Keratinocyte (primary cell): ENCODE measurements around the gene SOX18. TPM values are rescaled to one million over a fixed set of nuclear protein-coding genes. Genes with fewer than 3 reads are reported as not detected.
A peak's percentile ranks its signal among the peaks of the same experiment; 100 is the strongest.

ENCODE experiments used
- DNase-seq: peaks from one replicate; pipeline ENCODE4 v3.0.0-alpha.2; 2011; ENCODE audit warnings: low read depth, missing footprints, low spot score
- FAIRE-seq: peaks from 2 replicates; lab custom pipeline; 2011; peaks lifted over from hg19 to GRCh38; lab: Jason Lieb, UNC
- H2AFZ ChIP-seq: 2 replicates; pipeline ENCODE4 v1.6.0; 2012; ENCODE audit warnings: low read length, control low read depth, inconsistent platforms; ENCODE audit not compliant: control insufficient read depth
- H3K27ac ChIP-seq: 2 replicates; pipeline ENCODE4 v1.5.1; 2011; ENCODE audit warnings: low read length; ENCODE audit not compliant: control insufficient read depth, insufficient read depth
- H3K27me3 ChIP-seq: 3 replicates; pipeline ENCODE4 v1.6.0; 2011; ENCODE audit warnings: low read length; ENCODE audit not compliant: control insufficient read depth, insufficient read depth; ENCODE audit errors: extremely low read depth
- H3K36me3 ChIP-seq, 2 experiments: 2 replicates in 1 of 2; 3 replicates in 1 of 2; pipeline ENCODE4 v1.5.1; 2011; ENCODE audit warnings: low read length in 2 of 2, mild to moderate bottlenecking in 1 of 2; ENCODE audit not compliant: control insufficient read depth in 2 of 2, insufficient read depth in 2 of 2; ENCODE audit errors: extremely low read depth in 1 of 2
- H3K4me1 ChIP-seq: 3 replicates; pipeline ENCODE4 v1.5.1; 2011; ENCODE audit warnings: low read length; ENCODE audit not compliant: control insufficient read depth, insufficient read depth; ENCODE audit errors: extremely low read depth
- H3K4me2 ChIP-seq: 3 replicates; pipeline ENCODE4 v1.6.0; 2011; ENCODE audit warnings: low read depth, low read length; ENCODE audit not compliant: control insufficient read depth, insufficient read depth; ENCODE audit errors: extremely low read depth
- H3K4me3 ChIP-seq, 3 experiments: fragments of 200-600 bp in 1 of 3; sonication (generic) in 1 of 3; 2 replicates in 2 of 3; 3 replicates in 1 of 3; pipeline ENCODE4 v1.5.1; 2011 to 2016; ENCODE audit warnings: low read length in 3 of 3, mild to moderate bottlenecking in 3 of 3, control low read depth in 2 of 3, inconsistent platforms in 1 of 3, low read depth in 1 of 3, mixed read lengths in 1 of 3, mixed run types in 1 of 3, moderate library complexity in 1 of 3; ENCODE audit not compliant: control insufficient read depth in 2 of 3, insufficient read depth in 2 of 3; ENCODE audit errors: extremely low read depth in 1 of 3
- H3K79me2 ChIP-seq: 2 replicates; pipeline ENCODE4 v1.6.0; 2012; ENCODE audit warnings: low read length; ENCODE audit not compliant: control insufficient read depth, insufficient read depth
- H3K9ac ChIP-seq: 3 replicates; pipeline ENCODE4 v1.6.0; 2011; ENCODE audit warnings: low read length; ENCODE audit not compliant: control insufficient read depth, insufficient read depth; ENCODE audit errors: extremely low read depth
- H3K9me1 ChIP-seq: 3 replicates; pipeline ENCODE4 v1.6.0; 2011; ENCODE audit warnings: low read length; ENCODE audit not compliant: control insufficient read depth, insufficient read depth; ENCODE audit errors: extremely low read depth
- H3K9me3 ChIP-seq: 2 replicates; pipeline ENCODE4 v1.5.1; 2012; ENCODE audit warnings: low read depth, low read length; ENCODE audit not compliant: control insufficient read depth
- H4K20me1 ChIP-seq: 3 replicates; pipeline ENCODE4 v1.6.0; 2011; ENCODE audit warnings: low read length; ENCODE audit not compliant: control insufficient read depth, insufficient read depth; ENCODE audit errors: extremely low read depth
- EZH2 ChIP-seq: IDR thresholded peaks from one replicate; pipeline ENCODE4 v1.6.1; 2012; ENCODE audit warnings: inconsistent platforms, mild to moderate bottlenecking, low read length, moderate library complexity
- dilution Hi-C: fragments of 300-500 bp; cut with MboI; formaldehyde crosslinking; loops from one replicate; pipeline ENCODE4 v1.7.0; 2020; ENCODE audit warnings: low sequenced_read_pairs; ENCODE audit not compliant: extremely low pct_ligation_motif_present
- polyA plus RNA-seq, 5 experiments: library from polyadenylated mRNA; depleted of rRNA in 3 of 5; stranded (reverse) in 3 of 5; stranded (forward) in 1 of 5; unstranded in 1 of 5; fragments of >200 nt; gene quantifications; 1 replicate in 1 of 5; 2 replicates in 3 of 5; 3 replicates in 1 of 5; pipeline versions ENCODE4 v1.2.1 to v1.2.3, GENCODE V29; 2011 to 2012; ENCODE audit warnings: missing spikeins in 2 of 5, low read depth in 1 of 5, low replicate concordance in 1 of 5
- TF ChIP-seq, protein P1 (sequence below), 3 experiments: IDR thresholded peaks in 1 of 3; conservative IDR thresholded peaks in 1 of 3; optimal IDR thresholded peaks in 1 of 3; 2 replicates in 2 of 3; 3 replicates in 1 of 3; pipeline versions ENCODE3 to v1.5.1; 2011; ENCODE audit warnings: low read length in 3 of 3, mild to moderate bottlenecking in 3 of 3, moderate library complexity in 2 of 3, control low read depth in 1 of 3, inconsistent platforms in 1 of 3; ENCODE audit not compliant: insufficient read depth in 2 of 3; ENCODE audit errors: extremely low read depth in 1 of 3

SOX18 gene
- polyA plus RNA-seq, 1 donor (not counting 4 experiments of a cell fraction or from before 2014, with no cell fraction given), result not detected

DNA sequence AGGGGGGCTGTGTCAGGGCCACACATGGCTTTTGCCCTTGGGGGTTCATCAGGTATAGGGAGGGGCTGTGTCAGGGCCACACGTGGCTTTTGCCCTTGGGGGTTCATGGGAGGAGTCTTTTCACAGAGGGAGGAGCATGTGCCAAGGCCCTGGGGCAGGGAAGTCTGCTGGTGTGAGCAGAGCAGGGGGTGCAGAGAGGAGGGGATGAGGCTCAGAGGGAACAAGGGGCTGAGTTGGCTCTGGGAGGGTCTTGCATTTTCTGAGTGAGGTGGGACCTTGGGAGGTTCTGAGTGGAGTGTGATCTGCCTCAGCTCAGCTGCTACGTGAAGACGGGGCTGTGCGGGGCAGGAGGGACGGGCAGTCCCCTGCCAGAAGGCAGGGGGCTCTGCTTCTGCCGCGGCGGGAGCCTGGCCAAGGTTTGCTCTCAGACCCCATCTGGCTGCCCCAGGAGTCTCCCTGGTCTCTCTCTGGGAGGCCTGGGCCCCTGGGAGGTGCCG is 6.0 kb upstream of the SOX18 start:
- Histone ChIP-seq H4K20me1 (peaks cover 2% of the 10 kb centered on the region), H3K9me1 (no peaks in the 10 kb centered on the region), H3K4me2 (no peak overlapping the region), H3K9me3 (no peaks in the 10 kb centered on the region), H3K4me1 (peaks cover 28% of the 10 kb centered on the region), H3K27me3 (peaks cover 4% of the 10 kb centered on the region), H3K9ac (no peak overlapping the region), H3K27ac (no peak overlapping the region), H3K4me3 (no peak overlapping the region), H3K79me2 (no peaks in the 10 kb centered on the region), H2AFZ (no peak overlapping the region), H3K36me3 (no peaks in the 10 kb centered on the region)
- dilution Hi-C loops, result no loop called here
- FAIRE-seq (no peak), DNase-seq (no peak)
- TF ChIP-seq, protein P1, sequence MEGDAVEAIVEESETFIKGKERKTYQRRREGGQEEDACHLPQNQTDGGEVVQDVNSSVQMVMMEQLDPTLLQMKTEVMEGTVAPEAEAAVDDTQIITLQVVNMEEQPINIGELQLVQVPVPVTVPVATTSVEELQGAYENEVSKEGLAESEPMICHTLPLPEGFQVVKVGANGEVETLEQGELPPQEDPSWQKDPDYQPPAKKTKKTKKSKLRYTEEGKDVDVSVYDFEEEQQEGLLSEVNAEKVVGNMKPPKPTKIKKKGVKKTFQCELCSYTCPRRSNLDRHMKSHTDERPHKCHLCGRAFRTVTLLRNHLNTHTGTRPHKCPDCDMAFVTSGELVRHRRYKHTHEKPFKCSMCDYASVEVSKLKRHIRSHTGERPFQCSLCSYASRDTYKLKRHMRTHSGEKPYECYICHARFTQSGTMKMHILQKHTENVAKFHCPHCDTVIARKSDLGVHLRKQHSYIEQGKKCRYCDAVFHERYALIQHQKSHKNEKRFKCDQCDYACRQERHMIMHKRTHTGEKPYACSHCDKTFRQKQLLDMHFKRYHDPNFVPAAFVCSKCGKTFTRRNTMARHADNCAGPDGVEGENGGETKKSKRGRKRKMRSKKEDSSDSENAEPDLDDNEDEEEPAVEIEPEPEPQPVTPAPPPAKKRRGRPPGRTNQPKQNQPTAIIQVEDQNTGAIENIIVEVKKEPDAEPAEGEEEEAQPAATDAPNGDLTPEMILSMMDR (optimal IDR thresholded peaks at IDR 0.05 in 1 of 3, IDR thresholded peaks at IDR 0.05 in 1 of 3, conservative IDR thresholded peaks at IDR 0.05 in 1 of 3; ENCODE audit: extremely low read depth in 1 of 3, insufficient read depth in 2 of 3, low read length in 3 of 3), result no peak
- TF ChIP-seq EZH2, result no peak

DNA sequence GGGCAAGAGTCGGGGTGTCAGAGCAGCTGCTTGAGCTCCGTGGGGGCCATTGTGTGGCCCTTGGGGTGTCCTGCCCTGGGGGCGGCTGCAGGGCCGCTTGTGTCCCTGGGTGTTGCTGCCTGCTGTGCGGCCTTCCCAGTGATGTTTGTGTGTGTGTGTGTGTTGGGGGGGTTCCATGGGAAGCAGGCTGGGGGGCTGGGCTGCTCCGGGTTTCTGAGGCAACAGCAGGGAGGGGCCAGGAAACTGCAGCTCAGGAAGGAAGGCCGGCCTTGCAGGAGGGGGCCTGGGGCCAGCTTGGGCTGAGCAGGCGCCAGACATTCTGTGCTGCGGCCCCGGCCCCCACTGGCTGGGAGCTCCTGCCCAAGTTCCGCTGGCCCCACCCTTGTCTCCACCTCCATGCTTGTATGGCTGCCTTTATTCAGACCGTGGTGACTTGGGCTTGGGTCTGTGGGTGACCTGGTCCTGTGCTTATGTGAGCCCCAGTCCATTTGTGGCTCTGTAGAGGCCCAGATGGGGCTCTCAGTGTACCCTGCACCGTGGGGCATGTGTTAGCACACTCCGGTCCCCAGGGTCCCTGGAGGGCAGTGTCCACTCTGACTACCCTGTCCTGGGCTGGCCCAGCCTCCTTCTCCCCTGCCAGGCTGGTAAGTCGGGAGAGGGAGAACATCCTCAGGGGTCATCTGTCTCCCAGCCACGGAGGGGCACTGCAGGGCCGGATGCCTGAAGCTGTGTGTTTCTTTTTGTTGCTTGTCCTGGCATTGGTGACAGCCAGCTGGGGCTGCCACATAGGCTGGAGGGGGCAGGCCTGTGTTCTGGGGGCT is 4.6 kb upstream of the SOX18 start:
- no peak overlapping the region for H3K4me2 ChIP-seq
- H3K4me3 ChIP-seq, result no peak overlapping the region
- peaks cover 12% of the 10 kb centered on the region for H3K27me3 ChIP-seq

More for the DNA sequence above, 4.6 kb upstream of the SOX18 start:
- dilution Hi-C loops, result no loop called here
- Histone ChIP-seq H3K36me3 (no peaks in the 10 kb centered on the region), H3K9ac (no peak overlapping the region), H4K20me1 (peaks cover 2% of the 10 kb centered on the region), H3K79me2 (no peaks in the 10 kb centered on the region), H3K4me1 (peaks cover 28% of the 10 kb centered on the region), H3K9me3 (no peaks in the 10 kb centered on the region), H3K27ac (no peak overlapping the region), H3K9me1 (no peaks in the 10 kb centered on the region), H2AFZ (no peak overlapping the region)
- no peak for FAIRE-seq
- DNase-seq, result no peak
- TF ChIP-seq, protein P1 (optimal IDR thresholded peaks at IDR 0.05 in 1 of 3, IDR thresholded peaks at IDR 0.05 in 1 of 3, conservative IDR thresholded peaks at IDR 0.05 in 1 of 3; ENCODE audit: extremely low read depth in 1 of 3, insufficient read depth in 2 of 3, low read length in 3 of 3), result peak in 2 of 3 experiments; percentile 33 to 37
- TF ChIP-seq EZH2, result no peak
